HG02885 (cell line): ENCODE measurements around the gene TMEM45A.
"Not testable (repeated sequence)": the region's sequence is repeated elsewhere in the genome, so short reads cannot be mapped to it uniquely, and the experiment has no call there.

ENCODE experiments used
- ATAC-seq: cut with Tn5 transposase; IDR thresholded peaks from one replicate; pipeline ENCODE4 v1.9.1; 2021; ENCODE audit warnings: mild to moderate bottlenecking; ENCODE audit not compliant: unreplicated experiment, poor library complexity

The TMEM45A gene

GRCh38 chr3:100482176-100482575 lies 10.2 kb upstream of the TMEM45A start:
- no peak for ATAC-seq

- ATAC-seq, result no peak
Observed at GRCh38 chr3:100483529-100483928, 8.9 kb upstream of the TMEM45A start.

- ATAC-seq, result no peak
Observed at GRCh38 chr3:100486808-100487207, 5.6 kb upstream of the TMEM45A start.

- ATAC-seq, result no peak
Observed at GRCh38 chr3:100489118-100489517, 3.3 kb upstream of the TMEM45A start.

- ATAC-seq, result peak; percentile 19
Observed at GRCh38 chr3:100496711-100497261, 4.4 kb downstream of the TMEM45A start.

GRCh38 chr3:100499651-100500050 lies 7.2 kb downstream of the TMEM45A start:
- no peak for ATAC-seq

GRCh38 chr3:100500320-100500880 lies 8.0 kb downstream of the TMEM45A start:
- no peak for ATAC-seq

- ATAC-seq, result no peak
Observed at GRCh38 chr3:100503448-100503847, 11.0 kb downstream of the TMEM45A start.

GRCh38 chr3:100506355-100506754 lies 13.9 kb downstream of the TMEM45A start:
- ATAC-seq, result no peak

- ATAC-seq, result not testable (repeated sequence)
Observed at GRCh38 chr3:100509818-100510217, 17.4 kb downstream of the TMEM45A start.

- no peak for ATAC-seq
Observed at GRCh38 chr3:100516232-100516631, 23.8 kb downstream of the TMEM45A start.

GRCh38 chr3:100516838-100517237 lies 24.4 kb downstream of the TMEM45A start:
- no peak for ATAC-seq

GRCh38 chr3:100517276-100517675 lies 24.9 kb downstream of the TMEM45A start:
- no peak for ATAC-seq

- ATAC-seq, result no peak
Observed at GRCh38 chr3:100518244-100518643, 25.8 kb downstream of the TMEM45A start.

GRCh38 chr3:100518983-100519382 lies 26.6 kb downstream of the TMEM45A start:
- ATAC-seq, result no peak

- no peak for ATAC-seq
Observed at GRCh38 chr3:100521439-100521845, 29.0 kb downstream of the TMEM45A start.

- ATAC-seq, result no peak
Observed at GRCh38 chr3:100522125-100522524, 29.7 kb downstream of the TMEM45A start.

GRCh38 chr3:100523050-100523760 lies 30.8 kb downstream of the TMEM45A start:
- ATAC-seq, result no peak

- no peak for ATAC-seq
Observed at GRCh38 chr3:100525753-100526612, 33.6 kb downstream of the TMEM45A start.

GRCh38 chr3:100526613-100527346 lies 34.4 kb downstream of the TMEM45A start:
- no peak for ATAC-seq
